Ishikawa (cell line): Measurements from ENCODE around the gene GABRG3.

ENCODE experiments used
- CEBPB ChIP-seq: IDR thresholded peaks from 2 replicates; pipeline ENCODE4 v1.6.1; 2012
- CREB1 ChIP-seq: IDR thresholded peaks from 2 replicates; pipeline ENCODE4 v1.6.1; 2012; ENCODE audit warnings: low read depth
- EP300 ChIP-seq: IDR thresholded peaks from 2 replicates; pipeline ENCODE4 v1.6.1; 2012; ENCODE audit warnings: borderline replicate concordance
- FOXM1 ChIP-seq: IDR thresholded peaks from 2 replicates; pipeline ENCODE4 v1.6.1; 2012; ENCODE audit warnings: low read depth, borderline replicate concordance
- TF ChIP-seq, protein P1 (sequence below): IDR thresholded peaks from 2 replicates; pipeline ENCODE4 v1.6.1; 2012
- TF ChIP-seq, protein P2 (sequence below): IDR thresholded peaks from 2 replicates; pipeline ENCODE4 v1.6.1; 2012; ENCODE audit warnings: low read depth, mild to moderate bottlenecking

GRCh38 chr15:27089676-27090075, 118.7 kb downstream of the GABRG3 start:
- no peak for TF ChIP-seq CREB1
- TF ChIP-seq, protein P1, sequence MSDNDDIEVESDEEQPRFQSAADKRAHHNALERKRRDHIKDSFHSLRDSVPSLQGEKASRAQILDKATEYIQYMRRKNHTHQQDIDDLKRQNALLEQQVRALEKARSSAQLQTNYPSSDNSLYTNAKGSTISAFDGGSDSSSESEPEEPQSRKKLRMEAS, result no peak
- TF ChIP-seq EP300, result no peak
- TF ChIP-seq, protein P2, sequence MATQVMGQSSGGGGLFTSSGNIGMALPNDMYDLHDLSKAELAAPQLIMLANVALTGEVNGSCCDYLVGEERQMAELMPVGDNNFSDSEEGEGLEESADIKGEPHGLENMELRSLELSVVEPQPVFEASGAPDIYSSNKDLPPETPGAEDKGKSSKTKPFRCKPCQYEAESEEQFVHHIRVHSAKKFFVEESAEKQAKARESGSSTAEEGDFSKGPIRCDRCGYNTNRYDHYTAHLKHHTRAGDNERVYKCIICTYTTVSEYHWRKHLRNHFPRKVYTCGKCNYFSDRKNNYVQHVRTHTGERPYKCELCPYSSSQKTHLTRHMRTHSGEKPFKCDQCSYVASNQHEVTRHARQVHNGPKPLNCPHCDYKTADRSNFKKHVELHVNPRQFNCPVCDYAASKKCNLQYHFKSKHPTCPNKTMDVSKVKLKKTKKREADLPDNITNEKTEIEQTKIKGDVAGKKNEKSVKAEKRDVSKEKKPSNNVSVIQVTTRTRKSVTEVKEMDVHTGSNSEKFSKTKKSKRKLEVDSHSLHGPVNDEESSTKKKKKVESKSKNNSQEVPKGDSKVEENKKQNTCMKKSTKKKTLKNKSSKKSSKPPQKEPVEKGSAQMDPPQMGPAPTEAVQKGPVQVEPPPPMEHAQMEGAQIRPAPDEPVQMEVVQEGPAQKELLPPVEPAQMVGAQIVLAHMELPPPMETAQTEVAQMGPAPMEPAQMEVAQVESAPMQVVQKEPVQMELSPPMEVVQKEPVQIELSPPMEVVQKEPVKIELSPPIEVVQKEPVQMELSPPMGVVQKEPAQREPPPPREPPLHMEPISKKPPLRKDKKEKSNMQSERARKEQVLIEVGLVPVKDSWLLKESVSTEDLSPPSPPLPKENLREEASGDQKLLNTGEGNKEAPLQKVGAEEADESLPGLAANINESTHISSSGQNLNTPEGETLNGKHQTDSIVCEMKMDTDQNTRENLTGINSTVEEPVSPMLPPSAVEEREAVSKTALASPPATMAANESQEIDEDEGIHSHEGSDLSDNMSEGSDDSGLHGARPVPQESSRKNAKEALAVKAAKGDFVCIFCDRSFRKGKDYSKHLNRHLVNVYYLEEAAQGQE, result no peak
- no peak for TF ChIP-seq FOXM1
- TF ChIP-seq CEBPB, result no peak
